Fibroblast of villous mesenchyme (primary cell): ENCODE measurements around the gene IRF1. TPM values are rescaled to one million over a fixed set of nuclear protein-coding genes. Genes with fewer than 3 reads are reported as not detected.

Experiments used
- DNase-seq: peaks from one replicate; pipeline ENCODE4 v3.0.0-alpha.2; 2010; ENCODE audit warnings: low read depth
- H3K4me3 ChIP-seq: 2 replicates; pipeline ENCODE4 v1.5.1; 2011; ENCODE audit warnings: low read depth, mild to moderate bottlenecking, low read length
- total RNA-seq: library from RNA; depleted of rRNA; stranded (reverse); fragments of >200 nt; gene quantifications from 2 replicates; pipeline ENCODE4 v1.2.3, GENCODE V29; 2012
- TF ChIP-seq, protein P1 (sequence below): IDR thresholded peaks from 2 replicates; pipeline ENCODE4 v1.5.1; 2012; ENCODE audit warnings: low read depth, mild to moderate bottlenecking, low read length; ENCODE audit not compliant: insufficient read depth

IRF1 gene
- total RNA-seq, 1 donor = 56.6 TPM

DNA sequence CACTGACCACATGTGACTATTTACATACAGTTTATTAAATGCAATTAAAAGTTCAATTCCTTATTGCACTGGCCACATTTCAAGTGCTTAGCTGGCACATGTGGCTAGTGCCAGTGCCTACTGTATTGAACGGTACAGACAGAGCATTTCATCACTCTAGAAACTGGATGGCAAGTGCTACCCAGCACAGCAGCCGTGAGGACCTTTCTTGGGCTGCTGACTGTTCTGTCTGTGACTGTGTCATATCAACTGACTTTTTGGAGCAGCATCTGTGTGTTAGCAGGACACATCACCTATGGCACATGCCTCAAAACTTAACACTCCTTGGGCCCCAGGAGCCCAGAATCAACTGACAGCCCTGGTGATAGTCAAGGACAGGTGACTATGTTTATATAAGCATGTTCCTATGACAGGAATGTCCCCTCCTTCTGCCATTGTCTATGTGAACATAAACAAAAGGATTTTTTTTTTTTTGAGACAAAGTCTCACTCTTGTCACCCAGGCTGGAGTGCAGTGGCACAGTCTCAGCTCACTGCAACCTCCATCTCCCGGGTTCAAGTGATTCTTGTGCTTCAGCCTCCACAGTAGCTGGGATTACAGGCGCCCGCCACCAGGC is 8.9 kb downstream of the IRF1 start:
- no peak for DNase-seq
- TF ChIP-seq, protein P1, sequence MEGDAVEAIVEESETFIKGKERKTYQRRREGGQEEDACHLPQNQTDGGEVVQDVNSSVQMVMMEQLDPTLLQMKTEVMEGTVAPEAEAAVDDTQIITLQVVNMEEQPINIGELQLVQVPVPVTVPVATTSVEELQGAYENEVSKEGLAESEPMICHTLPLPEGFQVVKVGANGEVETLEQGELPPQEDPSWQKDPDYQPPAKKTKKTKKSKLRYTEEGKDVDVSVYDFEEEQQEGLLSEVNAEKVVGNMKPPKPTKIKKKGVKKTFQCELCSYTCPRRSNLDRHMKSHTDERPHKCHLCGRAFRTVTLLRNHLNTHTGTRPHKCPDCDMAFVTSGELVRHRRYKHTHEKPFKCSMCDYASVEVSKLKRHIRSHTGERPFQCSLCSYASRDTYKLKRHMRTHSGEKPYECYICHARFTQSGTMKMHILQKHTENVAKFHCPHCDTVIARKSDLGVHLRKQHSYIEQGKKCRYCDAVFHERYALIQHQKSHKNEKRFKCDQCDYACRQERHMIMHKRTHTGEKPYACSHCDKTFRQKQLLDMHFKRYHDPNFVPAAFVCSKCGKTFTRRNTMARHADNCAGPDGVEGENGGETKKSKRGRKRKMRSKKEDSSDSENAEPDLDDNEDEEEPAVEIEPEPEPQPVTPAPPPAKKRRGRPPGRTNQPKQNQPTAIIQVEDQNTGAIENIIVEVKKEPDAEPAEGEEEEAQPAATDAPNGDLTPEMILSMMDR = no peak
- no peak overlapping the region for H3K4me3 ChIP-seq

DNA sequence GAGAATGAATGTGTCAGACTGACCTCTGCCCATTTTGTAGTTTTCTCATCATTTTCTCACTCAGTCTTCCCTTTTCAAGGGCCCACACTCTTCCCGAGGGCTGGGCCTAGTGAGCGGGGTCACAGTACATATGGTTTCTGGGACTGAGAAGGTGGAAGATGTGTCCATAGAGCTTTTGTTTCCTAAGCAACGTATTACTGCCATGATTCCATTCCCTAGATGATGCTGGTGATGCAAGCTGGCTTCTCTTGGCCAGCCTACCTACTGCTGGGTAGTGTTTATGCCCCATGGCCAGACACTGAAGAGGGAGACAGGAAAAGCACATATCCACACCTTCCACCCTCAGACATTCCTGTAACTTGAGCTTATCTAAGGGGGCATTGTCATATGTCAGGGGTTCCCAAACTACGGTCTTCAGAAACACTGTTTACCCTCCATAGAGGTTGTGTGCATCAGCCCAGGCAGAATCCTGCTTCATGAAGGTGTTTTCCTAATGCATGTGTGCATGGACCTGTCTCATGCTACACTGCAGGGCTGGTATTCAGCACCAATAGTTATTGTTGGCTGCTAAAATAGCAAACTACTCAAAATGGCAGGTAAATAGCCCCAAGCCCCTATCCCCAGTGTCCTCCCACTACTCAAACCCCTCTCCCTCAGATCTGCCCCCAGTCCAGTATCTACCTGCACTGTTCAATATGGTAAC is 9.5 kb downstream of the IRF1 start:
- TF ChIP-seq, protein P1 = no peak
- DNase-seq = no peak
- H3K4me3 ChIP-seq = no peak overlapping the region

DNA sequence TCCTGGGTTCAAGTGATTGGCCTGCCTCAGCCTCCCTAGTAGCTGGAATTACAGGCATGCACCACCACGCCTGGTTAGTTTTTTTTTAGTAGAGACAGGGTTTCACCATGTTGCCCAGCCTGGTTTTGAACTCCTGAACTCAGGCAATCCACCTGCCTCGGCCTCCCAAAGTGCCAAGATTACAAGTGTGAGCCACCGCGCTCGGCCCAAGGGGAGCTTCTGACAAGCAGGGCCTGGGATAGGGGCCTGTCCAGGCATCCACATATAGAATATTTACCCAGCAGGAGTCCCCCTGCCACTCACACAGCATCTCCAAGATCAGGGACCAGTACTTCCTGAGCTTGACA is 10.1 kb downstream of the IRF1 start:
- TF ChIP-seq, protein P1 = no peak
- H3K4me3 ChIP-seq = no peak overlapping the region
- DNase-seq = no peak

DNA sequence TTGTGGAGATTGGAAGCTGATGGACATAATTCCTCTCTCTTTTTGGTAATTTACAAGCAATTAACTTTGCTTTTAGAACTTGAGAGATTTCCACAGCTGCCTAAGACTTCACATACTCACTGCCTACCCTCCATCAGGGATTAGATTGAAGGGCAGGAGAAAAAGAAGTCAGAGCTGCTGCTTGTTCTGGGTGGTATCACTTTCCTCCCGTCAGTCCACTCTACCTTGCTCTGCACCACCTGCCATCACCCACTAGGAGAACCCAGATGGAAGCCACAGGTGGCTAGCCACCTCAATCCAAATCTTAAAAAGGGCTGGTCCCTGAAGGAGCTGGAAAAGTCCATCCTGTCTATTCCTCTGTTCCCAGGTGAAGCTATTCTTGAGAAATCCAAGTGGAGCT is 10.5 kb downstream of the IRF1 start:
- H3K4me3 ChIP-seq = no peak overlapping the region
- TF ChIP-seq, protein P1 = no peak
- no peak for DNase-seq

- no peak for DNase-seq
- TF ChIP-seq, protein P1 = no peak
- H3K4me3 ChIP-seq = no peak overlapping the region
These were observed 11.2 kb downstream of the IRF1 start for GRCh38 chr5:132479111-132479951.

DNA sequence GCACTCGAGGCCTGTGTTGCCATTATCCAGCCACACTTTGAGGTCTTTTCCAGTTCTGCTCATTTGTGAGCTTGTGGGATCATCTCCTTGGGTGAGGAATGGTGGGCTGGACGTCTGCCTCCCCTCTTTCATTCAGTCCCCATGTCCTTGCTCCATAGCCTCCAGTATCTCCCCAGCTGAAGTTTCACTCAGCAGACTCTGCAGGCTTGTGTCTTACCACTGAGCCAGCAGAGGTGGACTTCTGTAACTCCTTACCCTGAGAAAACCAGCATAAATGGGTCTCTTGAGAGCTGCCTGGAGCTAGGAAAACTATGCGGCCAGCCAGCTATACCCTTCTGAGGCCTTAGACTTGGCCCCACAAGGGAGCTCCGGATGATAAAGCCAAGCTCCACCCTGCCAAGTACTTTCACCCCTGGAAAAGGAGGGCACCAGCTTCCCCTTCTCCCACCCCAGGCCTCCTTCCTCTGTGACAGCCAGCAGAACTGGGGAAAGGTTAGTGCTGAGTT is 12.2 kb downstream of the IRF1 start:
- no peak for DNase-seq
- TF ChIP-seq, protein P1 = no peak
- H3K4me3 ChIP-seq = no peak overlapping the region
